T-helper 1 cell treated with Interleukin-12 subunit alpha and Interleukin-12 subunit beta and Interleukin-4 antibody, amounts not matched to agents 30 μg/mL and 1 μg/mL, for 36 hours (primary cell): ENCODE measurements around the gene NCBP1.

Experiments
- H3K27ac Mint-ChIP-seq: one replicate; pipeline ENCODE4 v1.8.0; 2021; ENCODE audit warnings: mild to moderate bottlenecking, mixed read lengths
- H3K27me3 Mint-ChIP-seq: one replicate; pipeline ENCODE4 v1.8.0; 2021; ENCODE audit warnings: low read depth, mixed read lengths
- H3K36me3 Mint-ChIP-seq: one replicate; pipeline ENCODE4 v1.8.0; 2021; ENCODE audit warnings: low read depth, mixed read lengths
- H3K4me1 Mint-ChIP-seq: one replicate; pipeline ENCODE4 v1.8.0; 2021; ENCODE audit warnings: low read depth, mixed read lengths
- H3K4me3 Mint-ChIP-seq: one replicate; pipeline ENCODE4 v1.8.0; 2021; ENCODE audit warnings: mild to moderate bottlenecking, moderate library complexity, mixed read lengths
- H3K9me3 Mint-ChIP-seq: one replicate; pipeline ENCODE4 v1.8.0; 2021; ENCODE audit warnings: mixed read lengths

NCBP1 gene

GRCh38 chr9:97636903-97637302 lies 3.3 kb downstream of the NCBP1 start:
- peaks cover 16% of the 10 kb centered on the region for H3K36me3 Mint-ChIP-seq
- no peak overlapping the region for H3K4me3 Mint-ChIP-seq
- peaks cover 37% of the 10 kb centered on the region for H3K4me1 Mint-ChIP-seq
- no peak overlapping the region for H3K27ac Mint-ChIP-seq
- no peaks in the 10 kb centered on the region for H3K9me3 Mint-ChIP-seq
- H3K27me3 Mint-ChIP-seq = no peaks in the 10 kb centered on the region

GRCh38 chr9:97638666-97639065 lies 5.0 kb downstream of the NCBP1 start:
- Mint-ChIP-seq H3K9me3 (no peaks in the 10 kb centered on the region), H3K4me3 (no peak overlapping the region), H3K27me3 (no peaks in the 10 kb centered on the region), H3K36me3 (peaks cover 21% of the 10 kb centered on the region), H3K27ac (no peak overlapping the region), H3K4me1 (peaks cover 35% of the 10 kb centered on the region)

- Mint-ChIP-seq H3K4me1 (peaks cover 30% of the 10 kb centered on the region), H3K27me3 (no peaks in the 10 kb centered on the region), H3K27ac (no peak overlapping the region), H3K9me3 (no peaks in the 10 kb centered on the region), H3K36me3 (peaks cover 17% of the 10 kb centered on the region), H3K4me3 (no peak overlapping the region)
Measured at GRCh38 chr9:97640325-97640724, 6.7 kb downstream of the NCBP1 start.

DNA sequence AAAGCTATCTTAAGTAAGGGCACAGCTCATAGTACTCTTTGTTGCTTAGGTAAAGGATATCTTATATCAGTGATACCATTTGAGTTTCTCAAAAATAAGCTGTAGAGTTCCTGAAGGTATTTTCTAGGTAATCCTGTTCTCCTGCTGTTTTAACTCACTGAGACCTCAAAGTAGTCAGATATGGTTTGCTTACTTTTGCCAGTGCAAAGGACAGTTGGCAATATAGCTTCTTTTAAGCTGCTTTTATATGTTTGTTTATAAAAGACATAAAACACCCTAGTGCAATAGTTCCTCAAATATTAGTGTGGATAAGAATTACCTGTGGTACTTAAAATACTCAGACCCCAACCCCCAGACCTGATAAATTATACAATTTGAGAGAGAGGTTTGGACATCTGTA lies 12.1 kb downstream of the NCBP1 start:
- no peak overlapping the region for H3K4me3 Mint-ChIP-seq
- H3K27me3 Mint-ChIP-seq = no peaks in the 10 kb centered on the region
- no peak overlapping the region for H3K27ac Mint-ChIP-seq
- no peaks in the 10 kb centered on the region for H3K9me3 Mint-ChIP-seq
- H3K36me3 Mint-ChIP-seq = peaks cover 31% of the 10 kb centered on the region
- H3K4me1 Mint-ChIP-seq = peaks cover 8% of the 10 kb centered on the region

DNA sequence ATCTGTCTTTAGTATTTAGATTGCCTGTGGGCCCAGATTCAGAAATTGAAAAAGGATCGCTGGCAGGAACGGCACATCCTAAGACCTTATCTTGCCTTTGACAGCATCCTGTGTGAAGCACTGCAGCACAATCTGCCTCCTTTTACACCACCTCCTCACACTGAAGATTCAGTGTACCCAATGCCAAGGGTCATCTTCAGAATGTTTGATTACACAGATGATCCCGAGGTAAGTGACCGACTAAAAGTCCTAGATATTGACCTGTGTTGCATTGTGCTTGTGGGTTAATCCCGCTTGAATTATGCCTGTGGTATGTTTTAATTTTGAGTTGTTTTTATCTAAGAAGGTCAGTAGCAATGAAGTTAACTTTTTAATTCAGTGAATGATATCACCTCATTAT lies 14.4 kb downstream of the NCBP1 start:
- Mint-ChIP-seq H3K9me3 (no peaks in the 10 kb centered on the region), H3K27me3 (no peaks in the 10 kb centered on the region), H3K36me3 (peaks cover 37% of the 10 kb centered on the region), H3K4me1 (peaks cover 10% of the 10 kb centered on the region), H3K27ac (no peak overlapping the region), H3K4me3 (no peak overlapping the region)

GRCh38 chr9:97651646-97652045 lies 18.0 kb downstream of the NCBP1 start:
- no peak overlapping the region for H3K4me3 Mint-ChIP-seq

GRCh38 chr9:97658707-97659106 lies 25.1 kb downstream of the NCBP1 start:
- H3K27me3 Mint-ChIP-seq = no peaks in the 10 kb centered on the region
- H3K36me3 Mint-ChIP-seq = peaks cover 63% of the 10 kb centered on the region
- no peak overlapping the region for H3K27ac Mint-ChIP-seq
- H3K4me1 Mint-ChIP-seq = peaks cover 4% of the 10 kb centered on the region
- no peak overlapping the region for H3K4me3 Mint-ChIP-seq
- H3K9me3 Mint-ChIP-seq = no peaks in the 10 kb centered on the region

More at GRCh38 chr9:97651646-97652045, 18.0 kb downstream of the NCBP1 start:
- H3K27me3 Mint-ChIP-seq = no peaks in the 10 kb centered on the region
- H3K9me3 Mint-ChIP-seq = no peaks in the 10 kb centered on the region
- no peak overlapping the region for H3K27ac Mint-ChIP-seq
- peaks cover 7% of the 10 kb centered on the region for H3K4me1 Mint-ChIP-seq
- H3K36me3 Mint-ChIP-seq = peaks cover 50% of the 10 kb centered on the region

GRCh38 chr9:97659771-97660170 lies 26.1 kb downstream of the NCBP1 start:
- Mint-ChIP-seq H3K36me3 (peaks cover 63% of the 10 kb centered on the region), H3K4me3 (no peak overlapping the region), H3K27me3 (no peaks in the 10 kb centered on the region), H3K4me1 (peaks cover 7% of the 10 kb centered on the region), H3K9me3 (no peaks in the 10 kb centered on the region), H3K27ac (no peak overlapping the region)

GRCh38 chr9:97660340-97660739 lies 26.7 kb downstream of the NCBP1 start:
- no peak overlapping the region for H3K27ac Mint-ChIP-seq
- H3K36me3 Mint-ChIP-seq = peaks cover 61% of the 10 kb centered on the region

GRCh38 chr9:97660847-97661246 lies 27.2 kb downstream of the NCBP1 start:
- no peaks in the 10 kb centered on the region for H3K27me3 Mint-ChIP-seq
- peaks cover 7% of the 10 kb centered on the region for H3K4me1 Mint-ChIP-seq
- H3K4me3 Mint-ChIP-seq = no peak overlapping the region
- peaks cover 59% of the 10 kb centered on the region for H3K36me3 Mint-ChIP-seq
- no peak overlapping the region for H3K27ac Mint-ChIP-seq
- no peaks in the 10 kb centered on the region for H3K9me3 Mint-ChIP-seq

More at GRCh38 chr9:97660340-97660739, 26.7 kb downstream of the NCBP1 start:
- no peaks in the 10 kb centered on the region for H3K9me3 Mint-ChIP-seq
- H3K4me3 Mint-ChIP-seq = no peak overlapping the region
- no peaks in the 10 kb centered on the region for H3K27me3 Mint-ChIP-seq
- H3K4me1 Mint-ChIP-seq = peaks cover 7% of the 10 kb centered on the region

DNA sequence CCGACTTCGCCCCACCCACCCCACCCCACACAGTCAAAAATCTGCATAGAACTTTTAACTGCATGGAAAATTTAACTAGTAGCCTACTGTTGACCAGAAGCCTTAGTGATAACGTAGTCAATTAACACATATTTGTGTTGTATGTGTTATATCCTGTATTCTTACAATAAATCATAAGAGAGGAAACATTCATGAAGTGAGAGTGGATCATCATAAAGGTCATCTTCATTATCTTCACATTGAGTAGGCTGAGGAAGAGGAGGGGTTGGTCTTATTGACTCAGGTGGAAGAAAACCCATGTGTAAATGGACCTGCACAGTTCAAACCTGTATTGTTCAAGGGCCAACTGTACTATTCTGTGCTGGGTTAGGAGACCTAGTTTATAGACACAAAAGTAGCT lies 32.1 kb downstream of the NCBP1 start:
- peaks cover 59% of the 10 kb centered on the region for H3K36me3 Mint-ChIP-seq
- H3K27ac Mint-ChIP-seq = no peak overlapping the region

DNA sequence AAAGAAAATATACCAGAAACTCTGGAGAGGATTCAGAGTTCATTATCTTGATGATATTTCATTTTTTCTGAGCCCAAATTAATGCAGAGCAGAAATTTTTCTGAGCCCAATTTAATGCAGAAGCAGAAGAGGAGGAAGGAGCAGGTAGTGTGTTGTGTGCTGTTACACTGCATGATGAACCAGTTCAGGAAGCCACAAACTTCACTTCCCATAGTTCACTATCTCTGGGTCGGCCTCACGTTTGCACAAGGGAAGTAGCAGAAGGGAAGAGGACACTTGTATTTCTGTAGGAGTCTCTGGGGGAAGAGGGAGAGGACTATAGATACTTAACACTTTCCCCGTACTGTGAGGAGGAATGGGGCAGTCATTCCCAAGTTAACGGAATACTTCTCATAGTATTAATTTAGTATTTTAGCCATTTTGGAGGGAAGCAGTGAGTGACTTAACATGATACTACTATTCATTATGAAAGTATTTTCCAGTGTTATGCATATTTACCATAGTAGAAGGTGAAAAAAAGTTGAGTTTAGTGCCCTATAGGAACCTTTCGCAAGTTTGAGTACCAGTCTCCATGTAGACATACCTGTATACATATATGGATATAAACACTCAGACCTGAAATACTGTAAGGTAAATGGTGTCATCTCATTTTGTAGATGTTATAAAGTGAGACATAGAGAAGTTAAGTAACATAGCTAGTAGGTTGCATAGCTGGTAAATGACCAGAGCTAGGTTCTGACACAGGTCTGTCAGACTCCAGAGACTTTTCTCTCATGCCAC lies 33.5 kb downstream of the NCBP1 start:
- H3K36me3 Mint-ChIP-seq = peaks cover 59% of the 10 kb centered on the region
- no peaks in the 10 kb centered on the region for H3K9me3 Mint-ChIP-seq
- no peaks in the 10 kb centered on the region for H3K27me3 Mint-ChIP-seq
- peak overlapping the region; percentile 35 for H3K27ac Mint-ChIP-seq
- no peak overlapping the region for H3K4me3 Mint-ChIP-seq
- peaks cover 14% of the 10 kb centered on the region for H3K4me1 Mint-ChIP-seq

More for the DNA sequence above, 32.1 kb downstream of the NCBP1 start:
- Mint-ChIP-seq H3K27me3 (no peaks in the 10 kb centered on the region), H3K9me3 (no peaks in the 10 kb centered on the region), H3K4me1 (peaks cover 15% of the 10 kb centered on the region), H3K4me3 (no peak overlapping the region)

DNA sequence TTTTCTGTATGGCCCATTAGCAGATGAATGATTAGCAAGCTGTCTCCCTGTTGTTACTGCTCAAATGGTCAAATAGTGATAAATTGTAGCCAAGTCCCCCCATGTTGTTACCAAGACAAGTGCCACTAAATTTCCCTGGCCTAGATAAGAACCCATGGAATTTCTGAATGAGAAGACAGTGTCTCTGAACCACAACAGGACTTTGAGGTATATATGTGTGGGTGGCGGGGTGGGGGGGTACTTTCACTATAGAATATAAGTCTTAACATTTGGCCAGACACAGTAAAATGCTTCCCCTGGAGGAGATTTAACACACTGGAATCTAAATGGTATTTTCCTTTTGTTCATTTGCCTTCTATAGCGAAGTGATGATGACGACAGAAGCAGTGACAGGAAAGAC lies 34.9 kb downstream of the NCBP1 start:
- Mint-ChIP-seq H3K9me3 (no peaks in the 10 kb centered on the region), H3K36me3 (peaks cover 51% of the 10 kb centered on the region)

DNA sequence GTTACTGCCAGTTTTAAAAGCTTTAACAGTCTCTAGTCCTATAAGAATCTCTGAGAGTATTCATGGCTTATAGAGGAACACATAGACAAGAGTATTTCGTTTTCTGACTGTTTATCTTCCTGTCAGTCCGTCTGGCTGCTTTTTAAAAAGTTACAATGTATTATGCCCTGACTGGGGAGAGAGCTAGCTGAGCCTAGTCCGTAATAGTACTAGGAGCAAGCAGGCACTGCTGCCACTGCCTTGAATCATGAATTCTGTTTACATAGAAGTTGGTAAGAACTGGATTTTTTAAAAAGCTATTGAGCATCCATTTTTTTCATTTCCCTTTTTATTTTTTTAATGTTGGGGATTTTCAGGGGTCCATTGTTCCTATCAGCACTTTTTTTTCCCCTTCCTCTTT lies 37.0 kb downstream of the NCBP1 start:
- no peak overlapping the region for H3K27ac Mint-ChIP-seq
- no peaks in the 10 kb centered on the region for H3K9me3 Mint-ChIP-seq
- H3K4me1 Mint-ChIP-seq = peaks cover 12% of the 10 kb centered on the region
- no peaks in the 10 kb centered on the region for H3K27me3 Mint-ChIP-seq
- H3K4me3 Mint-ChIP-seq = no peak overlapping the region
- peaks cover 58% of the 10 kb centered on the region for H3K36me3 Mint-ChIP-seq

More for the DNA sequence above, 34.9 kb downstream of the NCBP1 start:
- no peak overlapping the region for H3K27ac Mint-ChIP-seq
- no peak overlapping the region for H3K4me3 Mint-ChIP-seq
- peaks cover 14% of the 10 kb centered on the region for H3K4me1 Mint-ChIP-seq
- no peaks in the 10 kb centered on the region for H3K27me3 Mint-ChIP-seq

GRCh38 chr9:97672403-97672802 lies 38.8 kb downstream of the NCBP1 start:
- peaks cover 1% of the 10 kb centered on the region for H3K4me1 Mint-ChIP-seq

More at GRCh38 chr9:97672403-97672802, 38.8 kb downstream of the NCBP1 start:
- H3K36me3 Mint-ChIP-seq = peaks cover 49% of the 10 kb centered on the region
- no peaks in the 10 kb centered on the region for H3K27me3 Mint-ChIP-seq
- no peak overlapping the region for H3K4me3 Mint-ChIP-seq
- H3K27ac Mint-ChIP-seq = no peak overlapping the region
- no peaks in the 10 kb centered on the region for H3K9me3 Mint-ChIP-seq
